Lower lobe of right lung (tissue), 2 donors: ENCODE data around the gene CUX1. TPM values are rescaled to one million over a fixed set of nuclear protein-coding genes. Genes with fewer than 3 reads are reported as not detected.

ENCODE experiments used
- ATAC-seq, 2 donors: fragments of 200-7000 bp; cut with Tn5 transposase; one replicate each; pipeline ENCODE4 v1.9.1; 2020 to 2022; ENCODE audit warnings: mild to moderate bottlenecking in 2 of 2, moderate library complexity in 2 of 2
- DNase-seq: peaks from one replicate; pipeline ENCODE4 v3.0.0-alpha.2; 2020
- H3K27ac ChIP-seq: fragments of 200-600 bp; one replicate; pipeline ENCODE4 v1.8.0; 2022
- H3K27me3 ChIP-seq: fragments of 200-600 bp; one replicate; pipeline ENCODE4 v1.8.0; 2022; ENCODE audit warnings: low read depth
- H3K36me3 ChIP-seq: fragments of 200-600 bp; one replicate; pipeline ENCODE4 v1.8.0; 2022; ENCODE audit warnings: mild to moderate bottlenecking
- H3K4me1 ChIP-seq: fragments of 200-600 bp; one replicate; pipeline ENCODE4 v1.8.0; 2022
- H3K4me3 ChIP-seq: fragments of 200-600 bp; one replicate; pipeline ENCODE4 v1.8.0; 2022; ENCODE audit warnings: mild to moderate bottlenecking
- H3K9me3 ChIP-seq: fragments of 200-600 bp; one replicate; pipeline ENCODE4 v1.8.0; 2022
- CTCF ChIP-seq: fragments of 200-600 bp; IDR thresholded peaks from one replicate; pipeline ENCODE4 v1.8.0; 2022; ENCODE audit warnings: antibody characterized with exemption, mild to moderate bottlenecking
- intact Hi-C: fragments of 100-400 bp; cut with DNase I; formaldehyde crosslinking; loops from one replicate; pipeline ENCODE4 v1.11.0; 2022
- long read RNA-seq: library from polyadenylated mRNA; unstranded; transcript quantifications from one replicate; pipeline ENCODE4 v2.0.0, GENCODE V29; 2021
- total RNA-seq: library from RNA; stranded (reverse); fragmentation: NEBNext Ultra II Directional; extraction: Animal tissue kit (Norgen Biotek cat#: 25700); gene quantifications from one replicate; pipeline ENCODE4 v1.2.1, GENCODE V29; 2021
- donor health status: DM: no; HTN: yes; CAD: no; lungs with severe emphysema.

Gene CUX1
- 118 TPM for total RNA-seq
- long read RNA-seq, transcript CUX1-202 (23 exons, 2,931 nt): major isoform, 18 of 156 reads
- long read RNA-seq, partial matches to known transcripts: 52 of 156 reads
- long read RNA-seq, other reads (novel, unspliced or antisense): 79 of 156 reads

GRCh38 chr7:101817471-101818286 is at the start of gene CUX1:
TSS of gene CUX1 (plus strand) at chr7:101817626. CDS start at chr7:101817640, 14 bp downstream.
- no peaks in the 10 kb centered on the region for H3K36me3 ChIP-seq
- H3K27ac ChIP-seq: peak within 1 kb of the TSS; percentile 81
- no peak for TF ChIP-seq CTCF
- H3K9me3 ChIP-seq: no peaks in the 10 kb centered on the region
- ATAC-seq: peak; percentile 28 to 29
- peaks cover 34% of the 10 kb centered on the region for H3K4me1 ChIP-seq
- intact Hi-C loops: no loop called here
- H3K4me3 ChIP-seq: peak within 1 kb of the TSS; percentile 89
- peak; percentile 60 for DNase-seq
- no peaks in the 10 kb centered on the region for H3K27me3 ChIP-seq

GRCh38 chr7:101768280-101768679 is 49.1 kb upstream of the CUX1 start:
- intact Hi-C loops: no loop called here
- no peak for TF ChIP-seq CTCF
- ATAC-seq: no peak

GRCh38 chr7:101770466-101770865 is 47.0 kb upstream of the CUX1 start:
- ATAC-seq (no peak), DNase-seq (no peak)
- Histone ChIP-seq H3K27ac (no peak overlapping the region), H3K4me1 (no peaks in the 10 kb centered on the region), H3K9me3 (no peaks in the 10 kb centered on the region), H3K4me3 (no peak overlapping the region), H3K36me3 (no peaks in the 10 kb centered on the region), H3K27me3 (peaks cover 3% of the 10 kb centered on the region)
- intact Hi-C loops: no loop called here
- TF ChIP-seq CTCF: no peak

More at GRCh38 chr7:101768280-101768679, 49.1 kb upstream of the CUX1 start:
- H3K27ac ChIP-seq: no peak overlapping the region
- no peaks in the 10 kb centered on the region for H3K9me3 ChIP-seq
- H3K27me3 ChIP-seq: peaks cover under 1% of the 10 kb centered on the region
- no peaks in the 10 kb centered on the region for H3K36me3 ChIP-seq
- H3K4me3 ChIP-seq: no peak overlapping the region
- DNase-seq: no peak
- no peaks in the 10 kb centered on the region for H3K4me1 ChIP-seq

- Histone ChIP-seq H3K4me1 (no peaks in the 10 kb centered on the region), H3K36me3 (no peaks in the 10 kb centered on the region), H3K9me3 (no peaks in the 10 kb centered on the region), H3K27ac (no peak overlapping the region), H3K4me3 (no peak overlapping the region), H3K27me3 (peaks cover 3% of the 10 kb centered on the region)
- no peak for TF ChIP-seq CTCF
- intact Hi-C loops: no loop called here
- DNase-seq: no peak
- no peak for ATAC-seq
Observed at GRCh38 chr7:101772508-101773211, 44.8 kb upstream of the CUX1 start.

- no peak for TF ChIP-seq CTCF
- ATAC-seq: no peak
- H3K36me3 ChIP-seq: no peaks in the 10 kb centered on the region
- peaks cover 3% of the 10 kb centered on the region for H3K27me3 ChIP-seq
- H3K4me3 ChIP-seq: no peak overlapping the region
- no peak overlapping the region for H3K27ac ChIP-seq
- intact Hi-C loops: no loop called here
- H3K4me1 ChIP-seq: no peaks in the 10 kb centered on the region
- H3K9me3 ChIP-seq: no peaks in the 10 kb centered on the region
- DNase-seq: no peak
Observed at GRCh38 chr7:101775181-101775580, 42.2 kb upstream of the CUX1 start.
